ENCODE results near the gene CRKL.

CRKL gene

GRCh38 chr22:20983081-20983771 is 66.0 kb downstream of the CRKL start:
- DNase-seq (ENCODE audit: low read depth), result no peak

GRCh38 chr22:20985720-20986119 is 68.5 kb downstream of the CRKL start:
- no peak for DNase-seq (ENCODE audit: low read depth)

- DNase-seq (ENCODE audit: low read depth), result no peak
Measured at GRCh38 chr22:20986365-20986764, 69.2 kb downstream of the CRKL start.

- no peak for DNase-seq (ENCODE audit: low read depth)
Measured at GRCh38 chr22:20987375-20987774, 70.2 kb downstream of the CRKL start.

GRCh38 chr22:20988573-20989322 is 71.5 kb downstream of the CRKL start:
- DNase-seq (ENCODE audit: low read depth), result no peak

- DNase-seq (ENCODE audit: low read depth), result no peak
Measured at GRCh38 chr22:20989323-20990138, 72.3 kb downstream of the CRKL start.

- no peak for DNase-seq (ENCODE audit: low read depth)
Measured at GRCh38 chr22:20990184-20991180, 73.3 kb downstream of the CRKL start.

GRCh38 chr22:20991252-20992055 is 74.2 kb downstream of the CRKL start:
- no peak for DNase-seq (ENCODE audit: low read depth)

- DNase-seq (ENCODE audit: low read depth), result no peak
Measured at GRCh38 chr22:20992056-20992442, 74.8 kb downstream of the CRKL start.

GRCh38 chr22:20992456-20993303 is 75.5 kb downstream of the CRKL start:
- DNase-seq (ENCODE audit: low read depth), result no peak

GRCh38 chr22:20993304-20994127 is 76.3 kb downstream of the CRKL start:
- DNase-seq (ENCODE audit: low read depth), result no peak

GRCh38 chr22:20994128-20994901 is 77.1 kb downstream of the CRKL start:
- no peak for DNase-seq (ENCODE audit: low read depth)

GRCh38 chr22:20994902-20995241 is 77.7 kb downstream of the CRKL start:
- no peak for DNase-seq (ENCODE audit: low read depth)

- DNase-seq (ENCODE audit: low read depth), result no peak
Measured at GRCh38 chr22:20995329-20996030, 78.3 kb downstream of the CRKL start.

- no peak for DNase-seq (ENCODE audit: low read depth)
Measured at GRCh38 chr22:20996031-20996410, 78.8 kb downstream of the CRKL start.

GRCh38 chr22:20996598-20997535 is 79.7 kb downstream of the CRKL start:
- no peak for DNase-seq (ENCODE audit: low read depth)
